GM19025 (cell line): ENCODE results near the gene CDK14.

Experiments used
- ATAC-seq: cut with Tn5 transposase; IDR thresholded peaks from one replicate; pipeline ENCODE4 v1.9.1; 2021; ENCODE audit warnings: mild to moderate bottlenecking, low read depth, moderate library complexity; ENCODE audit not compliant: unreplicated experiment

CDK14 gene

DNA sequence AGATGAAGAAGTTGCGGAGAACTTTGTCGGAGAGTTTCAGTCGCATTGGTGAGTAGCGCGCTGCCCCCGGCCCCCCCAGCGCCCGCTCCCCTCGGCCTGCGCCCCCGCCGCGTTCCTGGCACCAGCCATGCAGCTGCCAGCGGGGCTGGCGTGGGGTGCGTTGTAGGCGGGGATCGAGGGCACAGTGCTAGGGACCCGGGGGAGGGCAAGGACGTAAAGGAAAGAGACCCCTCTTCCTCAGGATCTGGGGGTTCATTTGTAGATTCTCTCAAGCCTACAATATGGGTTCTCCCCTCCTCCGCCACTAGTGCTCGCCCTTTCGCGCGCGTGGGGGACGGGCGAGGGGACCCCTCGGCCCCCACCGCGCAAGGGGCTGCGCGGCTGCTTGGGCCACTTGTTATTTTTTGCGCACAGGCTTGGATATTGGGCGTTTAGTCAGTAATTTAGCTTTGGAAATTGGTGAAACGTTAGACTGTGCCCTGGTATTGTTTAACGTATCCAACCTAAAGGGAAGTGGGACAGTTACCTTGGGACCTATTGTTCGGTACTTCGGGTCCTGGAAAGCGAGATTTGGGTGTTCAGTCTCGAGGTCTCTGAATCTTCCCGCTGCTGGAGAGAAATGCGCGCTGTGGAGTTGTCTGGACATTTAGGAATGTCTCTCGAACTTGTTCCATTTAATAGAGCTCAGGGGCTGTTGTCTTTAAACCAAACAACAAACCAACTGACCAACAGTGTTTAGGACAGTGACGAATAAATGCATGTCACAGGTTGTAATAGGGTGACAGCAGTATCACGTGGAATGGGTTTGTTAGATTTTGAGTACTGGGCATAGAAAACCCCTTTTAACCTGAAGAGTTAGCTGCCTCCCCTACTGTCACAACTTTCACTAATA lies 796 bp downstream of the CDK14 start:
- peak; percentile 9 for ATAC-seq

DNA sequence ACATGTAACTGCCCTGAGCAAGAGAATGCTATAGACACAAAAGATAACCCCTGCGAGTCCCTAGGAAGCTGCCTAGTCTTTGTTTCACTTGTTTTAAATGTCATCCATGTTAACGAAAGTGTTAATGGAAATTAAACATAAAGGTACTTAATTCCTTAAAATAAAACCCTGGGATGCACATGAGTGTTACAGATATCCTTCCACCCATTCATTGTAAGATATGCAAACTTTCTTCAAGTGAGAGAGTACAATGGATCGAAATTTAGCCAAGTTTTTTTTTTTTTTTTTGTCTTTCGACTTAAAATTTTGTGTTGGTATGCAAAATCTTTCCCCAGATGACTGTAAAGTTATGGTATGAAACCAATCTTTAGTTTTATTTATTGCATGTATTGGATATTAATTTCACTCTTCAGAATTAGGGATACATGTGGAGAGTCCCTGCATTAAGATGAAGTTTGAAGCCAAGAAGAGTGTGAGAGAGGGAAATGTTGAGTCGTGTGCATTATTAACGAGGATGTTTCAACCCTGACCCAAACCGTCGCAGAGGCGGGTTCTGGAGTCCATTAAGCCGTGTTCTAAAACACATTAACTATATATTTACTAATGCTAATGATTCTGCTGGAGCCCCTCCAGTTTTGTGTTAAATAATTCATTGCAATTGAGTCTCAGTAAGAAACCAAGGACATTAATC lies 1.6 kb downstream of the CDK14 start:
- no peak for ATAC-seq

DNA sequence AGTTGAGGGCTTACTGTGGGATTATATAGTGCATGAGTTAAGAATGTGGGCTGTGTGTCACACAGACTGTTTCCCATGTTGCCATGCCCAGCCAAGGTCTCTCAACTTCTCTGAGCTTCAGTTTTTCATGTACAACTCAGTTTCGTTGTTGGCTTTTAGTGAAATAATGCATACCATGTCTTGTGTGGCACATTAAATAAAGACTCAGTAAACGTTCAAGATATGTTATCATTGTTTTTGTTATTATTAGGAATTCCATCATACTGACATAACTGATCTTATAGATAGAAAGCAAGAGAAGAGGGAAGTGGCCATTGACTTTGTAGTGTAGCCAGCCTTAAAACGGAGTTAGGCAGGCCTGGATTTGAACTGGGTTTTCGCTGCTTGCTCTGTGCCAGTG lies 2.9 kb downstream of the CDK14 start:
- ATAC-seq, result no peak

DNA sequence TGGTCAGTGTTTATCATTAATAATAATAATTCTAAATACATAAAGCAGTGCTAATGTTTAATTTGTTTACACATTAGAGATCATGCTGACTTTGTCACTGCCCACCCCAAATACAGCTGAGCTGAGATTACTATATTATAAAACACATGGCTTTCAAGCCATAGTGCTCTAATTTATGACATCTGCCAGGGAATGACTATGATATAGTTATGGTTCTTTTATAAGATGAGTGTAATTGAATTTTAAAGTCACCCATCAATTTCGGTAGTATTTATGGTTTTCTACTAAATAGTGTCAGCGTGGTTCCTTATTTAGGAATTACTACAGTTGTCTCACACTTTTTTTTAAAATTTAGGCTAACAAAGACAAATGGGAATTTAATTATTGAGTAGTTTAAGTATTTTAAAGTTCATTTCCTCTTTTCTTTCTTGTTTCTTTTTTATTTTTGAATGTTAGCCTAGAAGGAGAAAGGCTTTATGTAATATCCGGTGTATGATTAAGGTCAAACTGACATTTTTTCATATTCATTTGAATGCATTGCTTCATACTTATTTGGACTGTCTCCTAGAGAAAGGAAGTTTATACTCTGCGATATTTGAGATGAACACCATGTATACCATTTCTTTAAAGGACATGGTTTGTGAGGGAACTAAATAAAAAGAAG lies 3.9 kb downstream of the CDK14 start:
- ATAC-seq, result no peak

DNA sequence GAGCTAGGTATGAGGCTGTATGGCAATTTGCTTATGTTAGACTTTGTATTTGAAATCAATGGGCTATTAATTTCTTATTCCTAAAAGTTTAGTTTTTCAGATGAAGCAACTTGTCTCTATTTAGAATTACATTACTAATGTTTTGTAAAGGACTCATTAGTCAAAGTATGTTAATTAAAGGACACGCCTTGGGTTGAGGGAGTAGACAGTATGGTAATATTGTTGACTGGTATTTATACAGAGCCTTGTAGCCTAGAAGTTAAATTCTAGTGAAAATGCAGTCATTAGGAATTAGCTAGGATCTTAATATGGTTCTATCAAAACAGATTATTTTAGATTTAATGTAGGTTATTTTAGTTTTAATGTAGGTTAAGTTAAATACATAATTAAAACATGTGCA lies 6.2 kb downstream of the CDK14 start:
- ATAC-seq, result no peak

DNA sequence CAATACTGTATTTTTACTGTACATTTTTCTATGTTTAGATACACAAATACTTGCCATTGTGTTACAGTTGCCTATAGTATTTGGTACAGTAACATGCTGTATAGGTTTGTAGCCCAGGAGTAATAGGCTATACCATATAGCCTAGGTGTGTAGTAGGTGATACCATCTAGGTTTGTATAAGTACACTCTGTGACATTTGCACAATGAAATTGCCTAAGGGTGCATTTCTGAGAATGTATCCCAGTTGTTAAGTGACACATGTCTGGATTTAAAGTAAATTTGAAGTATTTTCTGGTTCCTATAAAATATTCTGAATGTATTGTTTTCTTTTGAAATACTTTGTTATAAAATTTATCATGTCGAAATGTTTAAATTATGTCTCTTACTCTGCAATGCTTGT lies 7.2 kb downstream of the CDK14 start:
- no peak for ATAC-seq

DNA sequence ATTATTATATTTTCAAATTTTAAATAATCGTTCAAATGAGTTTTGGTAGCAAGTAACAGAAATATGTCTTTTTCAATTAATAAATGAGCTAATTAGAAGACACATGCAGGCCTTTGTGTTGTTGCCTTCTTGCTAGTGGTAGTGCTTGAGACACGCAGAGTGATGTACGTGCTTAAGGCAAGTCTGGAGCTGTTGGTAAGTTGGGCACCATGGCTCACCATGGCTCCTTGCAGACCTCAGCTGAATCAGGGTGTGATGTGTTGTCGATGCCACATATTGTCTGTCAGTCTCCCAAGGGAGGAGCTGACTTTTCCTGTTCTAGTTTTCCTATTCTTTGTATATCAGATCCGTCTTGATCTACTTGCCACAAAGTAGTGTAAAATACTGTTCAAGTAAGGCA lies 8.3 kb downstream of the CDK14 start:
- ATAC-seq, result no peak

DNA sequence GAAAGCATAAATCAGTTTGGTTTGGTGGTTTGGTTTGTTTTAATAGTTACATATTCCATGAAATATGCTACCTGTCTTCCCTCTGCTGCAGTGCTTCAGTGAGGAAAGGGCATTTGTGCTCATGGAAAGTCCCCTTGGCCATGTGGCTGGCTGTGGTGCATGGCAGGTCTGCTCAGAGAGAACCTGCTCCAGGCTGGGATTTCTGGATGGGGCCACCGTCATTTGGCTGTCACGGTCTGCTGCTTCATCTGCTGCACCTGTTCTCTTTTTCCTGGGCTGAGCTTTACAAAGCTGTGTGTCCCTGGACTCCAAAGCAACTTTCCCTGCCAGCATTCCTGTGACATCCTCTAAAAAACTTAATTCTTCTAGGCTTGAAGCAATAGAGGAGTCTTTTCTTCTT lies 8.9 kb downstream of the CDK14 start:
- ATAC-seq, result no peak

DNA sequence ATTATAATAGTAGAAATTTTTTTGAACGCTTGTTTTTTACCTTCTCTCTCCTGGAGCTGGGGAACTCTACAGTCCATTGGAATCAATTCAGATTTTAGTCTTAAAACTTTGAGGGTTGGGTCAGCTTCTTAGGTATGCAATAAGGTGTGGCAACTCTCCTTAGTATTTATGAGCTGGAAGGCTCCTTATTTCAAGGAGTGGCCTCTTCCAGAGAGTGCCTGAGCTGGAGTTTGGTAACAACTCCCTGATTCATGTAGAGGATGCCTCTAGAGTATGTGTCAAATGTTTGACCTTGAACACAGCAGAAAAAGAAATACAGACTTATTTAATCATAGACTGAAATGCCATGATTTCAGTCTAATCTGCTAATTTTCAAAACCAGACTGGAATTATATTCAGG lies 11.1 kb downstream of the CDK14 start:
- no peak for ATAC-seq

DNA sequence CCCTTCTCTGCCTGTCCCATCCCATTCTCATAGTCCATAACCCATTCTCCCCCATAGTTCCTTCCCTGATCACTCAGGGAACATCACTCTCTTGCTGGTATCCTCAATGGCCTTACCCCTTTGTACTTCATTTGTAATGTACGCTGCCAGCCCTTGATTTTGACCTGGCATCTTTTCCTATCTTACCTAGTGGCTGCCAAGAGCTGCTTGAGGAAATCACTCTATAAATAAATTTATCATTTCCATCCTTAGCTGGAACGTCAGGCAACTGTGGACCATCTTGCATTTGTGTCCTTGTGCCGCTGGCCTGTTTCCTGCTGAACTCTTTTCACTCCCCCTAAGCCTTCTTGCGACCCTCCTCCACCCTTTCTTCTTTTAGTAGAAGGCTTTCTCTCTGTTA lies 14.0 kb downstream of the CDK14 start:
- no peak for ATAC-seq

DNA sequence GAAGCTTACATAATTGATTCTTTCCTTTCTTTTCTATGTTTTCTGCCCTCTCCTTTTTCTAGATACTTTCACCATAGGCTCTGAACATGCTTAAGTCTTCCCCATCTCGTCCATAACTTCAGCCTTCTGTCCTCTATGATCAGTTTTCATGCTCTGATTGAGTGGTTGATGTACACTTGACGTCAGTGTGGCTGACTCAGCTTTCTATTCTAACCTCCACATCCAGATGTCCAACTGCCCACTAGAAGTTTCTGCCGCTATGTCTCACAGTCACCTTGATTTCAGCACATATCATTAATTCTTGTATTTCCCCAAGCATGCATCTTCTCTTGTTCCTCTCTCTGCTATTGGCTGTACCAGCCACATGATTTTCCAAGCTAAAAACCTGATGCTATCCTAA lies 15.0 kb downstream of the CDK14 start:
- no peak for ATAC-seq

DNA sequence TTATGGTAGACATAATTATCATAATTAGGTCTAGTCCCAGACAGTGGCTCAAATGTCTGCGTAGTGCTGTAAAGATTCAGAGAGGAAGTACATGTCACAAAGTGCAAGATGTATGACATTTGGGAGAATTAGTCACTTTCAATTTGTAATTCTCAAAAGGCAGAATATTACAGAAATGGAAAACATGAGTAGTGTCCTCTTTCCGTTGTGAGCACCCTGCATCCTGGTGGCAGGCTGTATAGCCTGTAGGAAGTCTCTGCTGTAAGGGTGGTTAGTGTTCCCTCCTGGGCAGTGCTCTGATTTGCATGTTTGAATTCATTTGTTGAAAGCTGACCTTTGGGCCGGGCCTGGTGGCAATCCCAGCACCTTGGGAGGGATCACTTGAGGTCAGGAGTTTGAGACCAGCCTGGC lies 17.0 kb downstream of the CDK14 start:
- peak; percentile 85 for ATAC-seq

DNA sequence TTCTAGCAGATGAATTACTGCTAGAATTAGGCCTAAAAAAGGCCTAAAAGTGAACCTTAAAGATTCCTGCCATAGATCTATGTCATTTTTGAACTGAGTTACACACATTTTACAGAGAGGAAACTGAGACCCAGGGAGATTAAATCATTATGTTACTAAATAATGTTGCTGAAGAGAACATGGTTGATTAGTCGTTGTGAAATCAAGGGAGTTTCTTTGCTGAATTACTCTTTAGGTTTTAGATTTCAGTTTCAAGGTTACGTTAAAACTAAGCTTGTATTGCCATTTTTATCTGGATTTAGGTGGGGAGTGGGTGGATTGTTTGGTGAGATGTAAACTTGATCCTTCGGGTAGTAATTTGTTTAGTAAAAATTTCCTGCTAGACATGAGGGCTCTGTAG lies 21.3 kb downstream of the CDK14 start:
- ATAC-seq, result no peak

DNA sequence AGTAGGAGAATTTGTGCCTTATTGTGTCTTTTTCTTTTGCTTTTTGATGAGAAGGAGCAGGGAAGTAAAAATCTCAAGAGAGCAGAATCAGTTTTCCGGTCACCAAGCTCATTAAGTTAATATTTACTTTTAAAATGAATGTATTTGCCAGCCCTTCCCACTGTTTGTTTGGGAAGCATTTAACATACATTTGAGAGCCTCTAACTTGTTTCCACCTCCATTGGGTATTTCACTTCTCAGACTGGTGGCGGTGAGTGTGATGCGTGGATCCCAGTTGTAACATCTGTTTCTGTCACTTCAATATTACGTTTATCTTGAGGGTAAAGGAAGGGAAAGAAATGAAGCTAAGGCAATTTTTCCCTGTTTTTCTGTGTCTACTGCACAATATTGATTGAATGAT lies 22.8 kb downstream of the CDK14 start:
- no peak for ATAC-seq

DNA sequence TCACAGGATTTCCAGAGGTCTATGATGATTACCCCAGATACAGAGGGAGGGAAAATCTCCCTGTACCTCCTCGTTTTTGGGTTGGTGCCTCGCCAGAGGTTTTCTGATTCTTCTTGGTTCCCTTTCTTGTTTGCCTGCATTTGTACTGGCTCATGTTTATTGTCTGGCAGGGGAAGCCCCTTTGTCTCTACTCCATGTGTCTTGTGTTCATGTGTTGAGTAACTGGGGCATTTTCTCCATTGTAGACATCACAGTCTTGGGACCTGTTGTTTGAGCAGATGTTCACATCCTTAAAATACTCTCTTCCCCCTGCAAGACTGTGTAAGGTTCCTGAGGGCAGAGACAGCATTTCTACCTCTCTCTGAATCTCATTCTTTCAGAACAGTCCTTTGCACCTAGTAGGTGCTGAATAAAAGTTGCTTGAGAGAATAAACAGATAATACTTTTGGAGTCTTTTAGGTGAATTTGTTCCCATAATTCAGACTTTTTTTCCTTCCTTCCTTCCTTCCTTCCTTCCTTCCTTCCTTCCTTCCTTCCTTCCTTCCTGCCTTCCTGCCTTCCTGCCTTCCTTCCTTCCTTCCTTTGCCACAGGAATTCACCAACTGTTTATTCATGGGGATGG lies 25.1 kb downstream of the CDK14 start:
- no peak for ATAC-seq

DNA sequence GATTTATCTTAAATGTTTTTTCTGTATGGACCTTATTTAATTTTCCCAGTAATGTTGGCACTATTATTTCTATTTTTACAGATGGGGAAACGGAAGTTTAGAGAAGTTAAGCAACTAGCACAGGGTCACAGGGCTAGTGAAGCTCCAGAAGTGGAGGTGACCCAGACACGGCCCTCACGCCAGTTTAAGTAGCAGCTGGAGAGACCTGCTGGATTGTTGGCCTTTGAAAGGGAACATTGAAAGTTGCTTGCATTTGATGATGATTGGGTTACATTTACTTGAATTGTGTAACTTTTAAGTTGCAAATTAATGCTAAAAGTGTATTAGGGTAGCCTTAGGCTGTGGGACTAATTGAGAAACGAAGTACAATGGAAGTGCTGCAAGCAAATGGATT lies 25.6 kb downstream of the CDK14 start:
- ATAC-seq, result no peak

DNA sequence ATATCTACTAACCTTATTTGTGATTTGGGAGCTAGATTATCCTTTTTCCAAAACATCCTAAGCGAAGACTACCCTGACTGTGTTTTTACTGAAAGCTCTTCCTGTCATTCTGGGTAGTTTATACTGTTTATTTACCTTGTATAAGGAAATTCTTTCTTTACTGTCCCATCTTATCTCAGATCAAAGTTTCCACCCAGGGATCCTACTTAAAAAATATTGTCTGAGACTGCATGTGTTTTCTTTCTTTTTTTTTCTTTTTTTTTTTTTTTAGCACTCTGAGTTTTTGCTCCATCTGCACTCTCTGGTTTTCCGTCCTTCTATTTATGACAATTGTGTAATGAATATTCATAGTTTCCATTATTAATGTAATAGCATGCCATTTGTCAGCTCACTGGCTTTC lies 26.5 kb downstream of the CDK14 start:
- ATAC-seq, result no peak

DNA sequence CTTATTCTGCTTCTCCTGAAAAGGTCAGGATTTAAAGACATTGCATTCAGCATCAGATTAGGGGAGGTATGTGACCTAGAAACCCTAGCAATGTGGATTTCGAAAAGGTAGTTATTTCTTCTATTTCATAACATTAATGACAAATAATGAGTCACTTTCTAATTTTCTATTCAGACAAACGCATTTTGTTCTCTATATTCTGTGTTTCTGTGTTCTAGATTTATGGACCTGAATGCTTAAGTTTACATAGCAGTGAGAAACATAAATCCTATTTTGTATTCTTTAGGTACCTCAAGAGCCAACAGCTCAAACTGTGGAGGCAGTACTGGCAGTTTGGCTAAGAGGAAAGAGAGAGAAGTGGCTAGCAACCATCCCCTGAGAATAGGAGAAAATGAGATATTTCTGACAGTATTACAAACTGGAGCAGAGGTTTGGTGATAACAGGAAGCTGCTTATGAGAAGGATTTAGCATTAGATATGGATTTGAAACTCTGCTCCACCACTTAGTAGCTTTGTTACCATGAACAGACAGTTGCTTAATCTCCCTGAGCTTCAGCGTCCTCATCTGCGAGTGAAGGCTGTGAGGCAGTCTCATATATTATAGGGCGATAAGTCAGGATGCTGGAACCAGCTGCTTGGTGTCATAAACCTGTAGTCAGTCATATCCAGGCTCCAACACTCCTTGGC lies 28.2 kb downstream of the CDK14 start:
- ATAC-seq, result no peak

DNA sequence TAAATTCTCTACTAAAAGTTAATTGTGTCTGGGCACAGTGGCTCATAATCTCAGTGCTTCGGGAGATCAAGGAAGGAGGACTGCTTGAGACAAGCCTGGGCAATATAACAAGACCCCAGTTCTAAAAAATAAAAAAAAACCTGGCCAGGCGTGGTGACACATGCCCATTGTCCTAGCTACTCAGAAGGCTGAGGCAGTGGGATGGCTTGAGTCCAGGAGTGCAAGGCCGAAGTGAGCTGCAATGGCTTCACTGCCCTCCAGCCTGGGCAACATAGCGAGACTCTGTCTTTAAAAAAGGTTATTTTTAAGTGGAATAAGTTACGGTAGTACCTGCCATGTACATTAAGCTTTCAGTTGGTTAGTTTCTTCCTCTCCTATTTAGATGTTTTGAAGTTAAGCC lies 28.9 kb downstream of the CDK14 start:
- no peak for ATAC-seq

DNA sequence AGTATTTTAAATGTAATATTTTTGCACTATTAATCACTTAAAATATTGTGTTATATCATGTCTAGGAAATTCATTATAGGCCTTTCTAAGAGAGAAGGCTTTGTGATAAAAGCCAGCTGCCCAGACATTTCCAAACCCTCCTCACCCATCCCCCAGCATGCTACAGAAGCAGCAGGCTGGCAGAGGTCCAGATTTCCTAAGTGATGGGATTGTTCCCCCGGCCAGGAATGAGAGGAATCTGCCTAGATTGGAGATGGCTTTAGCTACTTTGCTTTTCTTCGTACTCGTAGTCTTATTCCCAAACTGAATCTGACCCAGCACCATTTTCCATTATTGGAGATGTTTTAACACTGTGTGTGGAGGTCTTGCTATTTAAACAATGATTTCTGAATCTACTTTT lies 29.4 kb downstream of the CDK14 start:
- no peak for ATAC-seq

DNA sequence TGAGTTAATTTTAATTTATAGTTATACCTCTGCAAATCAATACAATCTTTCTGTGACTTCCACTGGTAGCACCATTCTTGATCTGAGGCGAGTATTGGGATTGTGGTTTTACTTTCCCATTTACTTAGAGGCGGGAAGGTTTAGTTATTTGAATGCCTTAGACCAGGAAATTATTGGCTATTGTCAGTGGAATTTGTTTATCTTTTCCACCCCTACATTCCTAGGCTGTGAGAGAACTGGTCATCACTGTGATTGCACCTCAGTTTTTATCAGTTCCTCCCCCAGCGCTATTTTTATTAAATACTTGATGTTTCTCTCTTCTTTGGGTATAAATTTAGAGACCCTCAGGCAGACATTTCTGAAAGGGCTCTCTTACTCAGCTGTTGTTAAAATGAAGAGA lies 29.9 kb downstream of the CDK14 start:
- no peak for ATAC-seq
